A549 (cell line): Measurements from ENCODE around the gene HS6ST3. TPM values are rescaled to one million over a fixed set of nuclear protein-coding genes. Genes with fewer than 3 reads are reported as not detected.
"Not testable (repeated sequence)": the region's sequence is repeated elsewhere in the genome, so short reads cannot be mapped to it uniquely, and the experiment has no call there.

Experiments used
- ATAC-seq, 2 experiments: fragments of 200-7000 bp in 1 of 2; fragments of >200 bp in 1 of 2; cut with Nextera tagmentation in 1 of 2; cut with Tn5 transposase in 1 of 2; 3 replicates each; pipeline versions ENCODE4 v1.8.0 to v1.9.1; 2018 to 2020; ENCODE audit warnings: mild to moderate bottlenecking in 1 of 2, moderate library complexity in 1 of 2
- CTCF ChIA-PET: fragments of 300-600 bp; sonication (Branson Sonifier 250); formaldehyde crosslinking; extraction: SDS; loops from one replicate; lab custom pipeline; 2021; ENCODE audit warnings: antibody characterized with exemption, inconsistent platforms; lab: Yijun Ruan, JAX
- POLR2A ChIA-PET: fragments of 350-600 bp; formaldehyde crosslinking; extraction: SDS; loops from one replicate; lab custom pipeline; 2021; ENCODE audit warnings: antibody characterized with exemption, inconsistent platforms; lab: Yijun Ruan, JAX
- DNase-seq, 2 experiments: peaks; one replicate each; pipeline versions ENCODE4 v3.0.0 to v3.0.0-alpha.2; 2011 to 2016; ENCODE audit warnings: low read depth in 1 of 2, low spot score in 1 of 2
- FAIRE-seq: peaks from 2 replicates; lab custom pipeline; 2011; peaks lifted over from hg19 to GRCh38; lab: Jason Lieb, UNC
- H3K27ac ChIP-seq, 2 experiments: fragments of >200 bp; sonication (Bioruptor Twin); formaldehyde crosslinking; 3 replicates each; pipeline ENCODE4 v1.5.1; 2016 to 2017
- H3K4me1 ChIP-seq: fragments of >200 bp; sonication (Bioruptor Twin); formaldehyde crosslinking; 3 replicates; pipeline ENCODE4 v1.6.1; 2016
- H3K4me2 ChIP-seq: fragments of >200 bp; sonication (Bioruptor Twin); formaldehyde crosslinking; 3 replicates; pipeline ENCODE4 v1.6.1; 2016
- H3K4me3 ChIP-seq: fragments of >200 bp; sonication (Bioruptor Twin); formaldehyde crosslinking; 3 replicates; pipeline ENCODE4 v1.5.1; 2016
- H3K9me3 ChIP-seq: fragments of >200 bp; sonication (Bioruptor Twin); formaldehyde crosslinking; 3 replicates; pipeline ENCODE4 v1.6.1; 2016
- ATOH8 ChIP-seq: fragments of 250-450 bp; sonication (Bioruptor Pico); IDR thresholded peaks from 2 replicates; pipeline ENCODE4 v1.5.0; 2020; ENCODE audit warnings: low read depth, mild to moderate bottlenecking, moderate library complexity
- CBX2 ChIP-seq: fragments of 200-600 bp; sonication (generic); IDR thresholded peaks from 2 replicates; pipeline ENCODE4 v1.6.1; 2016; ENCODE audit warnings: low read depth, mild to moderate bottlenecking, borderline replicate concordance
- CEBPB ChIP-seq, 2 experiments: fragments of >200 bp in 1 of 2; sonication (Bioruptor Twin) in 1 of 2; formaldehyde crosslinking in 1 of 2; IDR thresholded peaks; 2 replicates each; pipeline ENCODE4 v1.6.1; 2012 to 2016
- CHD2 ChIP-seq: fragments of 150-350 bp; IDR thresholded peaks from 2 replicates; pipeline ENCODE4 v1.6.1; 2014; ENCODE audit warnings: low read length; ENCODE audit not compliant: partially characterized antibody
- E2F6 ChIP-seq: IDR thresholded peaks from 2 replicates; pipeline ENCODE4 v1.6.1; 2012; ENCODE audit warnings: low read depth, borderline replicate concordance
- EP300 ChIP-seq, 2 experiments: fragments of >200 bp; sonication (Bioruptor Twin); formaldehyde crosslinking; IDR thresholded peaks; 2 replicates in 1 of 2; 3 replicates in 1 of 2; pipeline ENCODE4 v1.6.1; 2016 to 2017
- FOSL2 ChIP-seq, 2 experiments: fragments of 450-650 bp in 1 of 2; fragments of >200 bp in 1 of 2; sonication (Bioruptor Twin) in 1 of 2; formaldehyde crosslinking; IDR thresholded peaks; 2 replicates each; pipeline versions ENCODE4 v1.5.0 to v1.6.1; 2016 to 2020; ENCODE audit warnings: mild to moderate bottlenecking in 1 of 2, moderate library complexity in 1 of 2
- JUN ChIP-seq, 2 experiments: fragments of >200 bp; sonication (Bioruptor Twin); formaldehyde crosslinking; IDR thresholded peaks; 2 replicates in 1 of 2; 3 replicates in 1 of 2; pipeline ENCODE4 v1.6.1; 2016 to 2017
- NFE2L2 ChIP-seq: fragments of 150-350 bp; conservative IDR thresholded peaks from 2 replicates; pipeline ENCODE4 v1.6.1; 2014; ENCODE audit warnings: low read length
- POLR2A ChIP-seq: IDR thresholded peaks from 2 replicates; pipeline ENCODE4 v1.6.1; 2012; ENCODE audit warnings: mild to moderate bottlenecking, low read length
- POLR2AphosphoS2 ChIP-seq: conservative IDR thresholded peaks from 2 replicates; pipeline ENCODE4 v1.6.1; 2012; ENCODE audit warnings: low read length, improper control_type of control experiment, inconsistent platforms
- RAD21 ChIP-seq, 2 experiments: fragments of >200 bp in 1 of 2; sonication (Bioruptor Twin) in 1 of 2; formaldehyde crosslinking in 1 of 2; IDR thresholded peaks in 1 of 2; conservative IDR thresholded peaks in 1 of 2; 2 replicates in 1 of 2; 3 replicates in 1 of 2; pipeline ENCODE4 v1.6.1; 2012 to 2018; ENCODE audit warnings: inconsistent platforms in 1 of 2
- RNF2 ChIP-seq: fragments of 200-600 bp; sonication (generic); IDR thresholded peaks from 2 replicates; pipeline ENCODE4 v1.6.1; 2016; ENCODE audit warnings: low read depth, mild to moderate bottlenecking, antibody characterized with exemption, moderate library complexity, borderline replicate concordance
- SMC3 ChIP-seq: fragments of >200 bp; sonication (Bioruptor Twin); formaldehyde crosslinking; IDR thresholded peaks from 3 replicates; pipeline ENCODE4 v1.6.1; 2018; ENCODE audit warnings: inconsistent platforms
- TP53 ChIP-seq: fragments of 250-450 bp; sonication (Bioruptor Pico); IDR thresholded peaks from 2 replicates; pipeline ENCODE4 v1.5.0; 2021; ENCODE audit warnings: mild to moderate bottlenecking, moderate library complexity
- ZC3H11A ChIP-seq: fragments of 450-650 bp; IDR thresholded peaks from 2 replicates; pipeline ENCODE4 v1.6.1; 2014; ENCODE audit warnings: antibody characterized with exemption, mild to moderate bottlenecking
- ZNF302 ChIP-seq: fragments of 250-450 bp; sonication (Bioruptor Pico); IDR thresholded peaks from 2 replicates; pipeline ENCODE4 v1.9.0; 2021; ENCODE audit warnings: inconsistent platforms, mild to moderate bottlenecking, moderate library complexity
- whole genome bisulfite sequencing: methylation state at CpG from one replicate; pipeline ENCODE4 v1.1.6; 2017; ENCODE audit errors: missing lambda C conversion rate; 5-methylcytosine and 5-hydroxymethylcytosine counted together
- polyA plus RNA-seq, 4 experiments: library from polyadenylated mRNA; depleted of rRNA in 3 of 4; stranded (reverse); fragments of >200 nt; fragmentation: RNase III in 1 of 4; extraction: RNeasy Plus Mini Kit Qiagen cat#74134 plus additional on column Dnase treatment in 1 of 4; gene quantifications; 2 replicates in 3 of 4; 3 replicates in 1 of 4; pipeline ENCODE4 v1.2.3, GENCODE V29; 2011 to 2017
- TF ChIP-seq, protein P1 (sequence below): IDR thresholded peaks from 2 replicates; pipeline ENCODE4 v1.6.1; 2012
- TF ChIP-seq, protein P2 (sequence below): fragments of >200 bp; sonication (Bioruptor Twin); formaldehyde crosslinking; IDR thresholded peaks from 3 replicates; pipeline ENCODE4 v1.6.1; 2016
- TF ChIP-seq, protein P3 (sequence below): IDR thresholded peaks from 2 replicates; pipeline ENCODE4 v1.6.1; 2012

HS6ST3 gene
- polyA plus RNA-seq, 2 of the 4 experiments (the other 2 are of a cell fraction), result not detected

DNA sequence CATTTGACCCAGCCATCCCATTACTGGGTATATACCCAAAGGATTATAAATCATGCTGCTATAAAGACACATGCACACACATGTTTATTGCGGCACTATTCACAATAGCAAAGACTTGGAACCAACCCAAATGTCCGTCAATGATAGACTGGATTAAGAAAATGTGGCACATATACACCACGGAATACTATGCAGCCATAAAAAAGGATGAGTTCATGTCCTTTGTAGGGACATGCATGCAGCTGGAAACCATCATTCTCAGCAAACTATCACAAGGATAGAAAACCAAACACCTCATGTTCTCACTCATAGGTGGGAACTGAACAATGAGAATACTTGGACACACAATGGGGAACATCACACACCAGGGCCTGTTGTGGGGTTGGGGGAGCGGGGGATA is 39.0 kb upstream of the HS6ST3 start:
- DNase-seq, POLR2A ChIA-PET, ATAC-seq, FAIRE-seq, H3K9me3 ChIP-seq, H3K4me1 ChIP-seq, CTCF ChIA-PET, H3K4me3 ChIP-seq, H3K27ac ChIP-seq, H3K4me2 ChIP-seq: not testable (repeated sequence)
- 69% methylated on average over 4 of the region's 4 CpGs for WGBS

DNA sequence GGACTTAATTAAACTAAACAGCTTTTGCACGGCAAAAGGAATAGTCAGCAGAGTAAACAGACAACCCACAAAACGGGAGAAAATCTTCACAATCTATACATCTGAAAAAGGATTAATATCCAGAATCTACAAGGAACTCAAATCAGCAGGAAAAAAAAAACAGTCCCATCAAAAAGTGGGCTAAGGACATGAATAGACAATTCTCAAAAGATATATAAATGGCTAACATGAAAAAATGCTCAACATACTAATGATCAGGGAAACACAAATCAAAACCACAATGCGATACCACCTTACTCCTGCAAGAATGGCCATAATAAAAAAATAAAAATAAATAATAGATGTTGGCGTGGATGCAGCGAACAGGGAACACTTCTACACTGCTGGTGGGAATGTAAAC is 38.4 kb upstream of the HS6ST3 start:
- 94% methylated on average over 5 of the region's 5 CpGs for WGBS
- CTCF ChIA-PET, ATAC-seq, H3K4me3 ChIP-seq, DNase-seq, H3K4me1 ChIP-seq, H3K9me3 ChIP-seq, POLR2A ChIA-PET, H3K27ac ChIP-seq, FAIRE-seq: not testable (repeated sequence)
- H3K4me2 ChIP-seq, result peak overlapping the region; percentile 73; the same call in 2 of the 3 replicates

GRCh38 chr13:96051946-96052345 is 38.0 kb upstream of the HS6ST3 start:
- FAIRE-seq, H3K9me3 ChIP-seq, H3K4me1 ChIP-seq, DNase-seq, POLR2A ChIA-PET, H3K27ac ChIP-seq, ATAC-seq: not testable (repeated sequence)
- H3K4me3 ChIP-seq, result peak overlapping the region; percentile 79; the same call in 2 of the 3 replicates
- H3K4me2 ChIP-seq, result peak overlapping the region; percentile 73
- CTCF ChIA-PET, result interaction anchor here (0.9 kb wide), 1 partner anchor 33 kb away, joined by 3 read pairs; no protein-coding TSS in a partner anchor
- 94% methylated on average over 3 of the region's 3 CpGs for WGBS

GRCh38 chr13:96052656-96053002 is 37.3 kb upstream of the HS6ST3 start:
- Histone ChIP-seq H3K9me3 (no peaks in the 10 kb centered on the region), H3K4me3 (peak overlapping the region; percentile 79), H3K4me2 (peak overlapping the region; percentile 73), H3K4me1 (peaks cover 6% of the 10 kb centered on the region; the same call in 2 of the 3 replicates), H3K27ac (peak overlapping the region; percentile 78 to 99)
- ChIA-PET POLR2A (interaction anchor here (0.6 to 1.7 kb wide), 6 partner anchors 9 to 965 kb away, joined by 3 to 6 read pairs (median 3); no protein-coding TSS in a partner anchor), CTCF (interaction anchor here (0.9 to 1.6 kb wide), 3 partner anchors 10 to 33 kb away, joined by 3 read pairs; no protein-coding TSS in a partner anchor)
- ATAC-seq, result peak; percentile 76 to 82
- TF ChIP-seq SMC3 (no peak), FOSL2 (IDR thresholded peaks at IDR 0.05) (no peak), FOSL2 (CRISPR knock-in tag; IDR thresholded peaks at IDR 0.05) (0 out of 2 replicates have a peak, but pooled peaks have one; percentile 9), CEBPB (IDR thresholded peaks at IDR 0.05) (peak in 1 of 2 experiments; percentile 21; a peak in 1 of 4 replicates)
- 3% methylated on average over 12 of the region's 12 CpGs for WGBS
- DNase-seq, result peak; percentile 39 to 62
- no peak for FAIRE-seq

GRCh38 chr13:96053003-96053703 is 36.8 kb upstream of the HS6ST3 start, which contains the start of gene UGGT2:
TSS of gene UGGT2 (minus strand) at chr13:96053401. CDS start at chr13:96053312, 89 bp downstream.
- under 1% methylated on average over 26 of the region's 77 CpGs for WGBS
- ChIA-PET CTCF (interaction anchor here (0.9 to 1.6 kb wide), 3 partner anchors 11 to 34 kb away, joined by 3 read pairs; no protein-coding TSS in a partner anchor), POLR2A (interaction anchor here (0.6 to 1.7 kb wide), 8 partner anchors 9 to 965 kb away, joined by 3 to 6 read pairs (median 3); no protein-coding TSS in a partner anchor)
- Histone ChIP-seq H3K9me3 (no peaks in the 10 kb centered on the region), H3K4me2 (peak within 1 kb of the TSS; percentile 73), H3K27ac (peak within 1 kb of the TSS; percentile 78 to 99), H3K4me1 (peaks cover 6% of the 10 kb centered on the region; the same call in 2 of the 3 replicates), H3K4me3 (peak within 1 kb of the TSS; percentile 79)
- peak; percentile 91 to 92 for DNase-seq
- no peak for FAIRE-seq
- peak; percentile 98 to 99 for ATAC-seq
- TF ChIP-seq, protein P1, sequence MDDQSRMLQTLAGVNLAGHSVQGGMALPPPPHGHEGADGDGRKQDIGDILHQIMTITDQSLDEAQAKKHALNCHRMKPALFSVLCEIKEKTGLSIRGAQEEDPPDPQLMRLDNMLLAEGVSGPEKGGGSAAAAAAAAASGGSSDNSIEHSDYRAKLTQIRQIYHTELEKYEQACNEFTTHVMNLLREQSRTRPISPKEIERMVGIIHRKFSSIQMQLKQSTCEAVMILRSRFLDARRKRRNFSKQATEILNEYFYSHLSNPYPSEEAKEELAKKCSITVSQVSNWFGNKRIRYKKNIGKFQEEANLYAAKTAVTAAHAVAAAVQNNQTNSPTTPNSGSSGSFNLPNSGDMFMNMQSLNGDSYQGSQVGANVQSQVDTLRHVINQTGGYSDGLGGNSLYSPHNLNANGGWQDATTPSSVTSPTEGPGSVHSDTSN, result no peak
- TF ChIP-seq CBX2 (no peak), POLR2A (peak; percentile 85), POLR2AphosphoS2 (no peak), ZNF302 (CRISPR knock-in tag) (no peak), CHD2 (no peak), ZC3H11A (no peak), TP53 (no peak), NFE2L2 (no peak), EP300 (IDR thresholded peaks at IDR 0.05) (no peak), ATOH8 (CRISPR knock-in tag) (no peak), E2F6 (peak; percentile 92), FOSL2 (IDR thresholded peaks at IDR 0.05) (no peak), FOSL2 (CRISPR knock-in tag; IDR thresholded peaks at IDR 0.05) (no peak), RNF2 (no peak), CEBPB (IDR thresholded peaks at IDR 0.05) (no peak), RAD21 (conservative IDR thresholded peaks at IDR 0.05 in 1 of 2, IDR thresholded peaks at IDR 0.05 in 1 of 2) (no peak), JUN (IDR thresholded peaks at IDR 0.05) (peak in 1 of 2 experiments; percentile 54; a peak in 2 of 5 replicates)
- TF ChIP-seq, protein P2, sequence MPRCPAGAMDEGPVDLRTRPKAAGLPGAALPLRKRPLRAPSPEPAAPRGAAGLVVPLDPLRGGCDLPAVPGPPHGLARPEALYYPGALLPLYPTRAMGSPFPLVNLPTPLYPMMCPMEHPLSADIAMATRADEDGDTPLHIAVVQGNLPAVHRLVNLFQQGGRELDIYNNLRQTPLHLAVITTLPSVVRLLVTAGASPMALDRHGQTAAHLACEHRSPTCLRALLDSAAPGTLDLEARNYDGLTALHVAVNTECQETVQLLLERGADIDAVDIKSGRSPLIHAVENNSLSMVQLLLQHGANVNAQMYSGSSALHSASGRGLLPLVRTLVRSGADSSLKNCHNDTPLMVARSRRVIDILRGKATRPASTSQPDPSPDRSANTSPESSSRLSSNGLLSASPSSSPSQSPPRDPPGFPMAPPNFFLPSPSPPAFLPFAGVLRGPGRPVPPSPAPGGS, result 0 out of 3 replicates have a peak, but pooled peaks have one; percentile 52
- TF ChIP-seq, protein P3, sequence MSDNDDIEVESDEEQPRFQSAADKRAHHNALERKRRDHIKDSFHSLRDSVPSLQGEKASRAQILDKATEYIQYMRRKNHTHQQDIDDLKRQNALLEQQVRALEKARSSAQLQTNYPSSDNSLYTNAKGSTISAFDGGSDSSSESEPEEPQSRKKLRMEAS, result peak; percentile 89
